ENCODE measurements around the gene TGIF1. TPM values are rescaled to one million over a fixed set of nuclear protein-coding genes. Genes with fewer than 3 reads are reported as not detected.

TGIF1 gene
- total RNA-seq, 3 donors from 2014 or later (not counting 1 experiment from before 2014, with no cell fraction given) = 57.5 to 74.7 (median 60.4) TPM

- no peak overlapping the region for H3K4me3 Mint-ChIP-seq
- no peaks in the 10 kb centered on the region for H3K9me3 Mint-ChIP-seq
- no peaks in the 10 kb centered on the region for H3K4me1 ChIP-seq (ENCODE audit: control insufficient read depth, insufficient read depth, low read length)
- intact Hi-C loops (cut with micrococcal nuclease) = no loop called here
- DNase-seq (no peak), ATAC-seq (no peak)
- H3K9me3 ChIP-seq (ENCODE audit: control insufficient read depth, insufficient read depth, low read length) = no peaks in the 10 kb centered on the region
- H3K27me3 Mint-ChIP-seq (ENCODE audit: low read depth in 2 of 2) = no peaks in the 10 kb centered on the region
- no peak overlapping the region for H3K4me3 ChIP-seq (ENCODE audit: low read length)
- no peaks in the 10 kb centered on the region for H3K36me3 ChIP-seq (ENCODE audit: control insufficient read depth, insufficient read depth, low read length)
- no peaks in the 10 kb centered on the region for H3K27me3 ChIP-seq (ENCODE audit: control insufficient read depth, insufficient read depth, low read length)
- H3K36me3 Mint-ChIP-seq = no peaks in the 10 kb centered on the region
- no peak overlapping the region for H3K27ac Mint-ChIP-seq
- no peak overlapping the region for H3K27ac ChIP-seq (ENCODE audit: low read length)
- no peaks in the 10 kb centered on the region for H3K4me1 Mint-ChIP-seq
- no peak for TF ChIP-seq CTCF (IDR thresholded peaks at IDR 0.05)
- WGBS (ENCODE audit: insufficient coverage) = 79% methylated on average over 2 of the region's 3 CpGs
Measured at GRCh38 chr18:3424280-3424890, 25.6 kb upstream of the TGIF1 start.

- no peaks in the 10 kb centered on the region for H3K9me3 ChIP-seq (ENCODE audit: control insufficient read depth, insufficient read depth, low read length)
- H3K27ac ChIP-seq (ENCODE audit: low read length) = no peak overlapping the region
- H3K4me3 ChIP-seq (ENCODE audit: low read length) = no peak overlapping the region
- intact Hi-C loops (cut with micrococcal nuclease) = no loop called here
- 92% methylated on average over 2 of the region's 3 CpGs for WGBS (ENCODE audit: insufficient coverage)
- Mint-ChIP-seq H3K36me3 (no peaks in the 10 kb centered on the region), H3K27ac (no peak overlapping the region), H3K27me3 (ENCODE audit: low read depth in 2 of 2) (no peaks in the 10 kb centered on the region), H3K4me3 (no peak overlapping the region), H3K9me3 (no peaks in the 10 kb centered on the region), H3K4me1 (no peaks in the 10 kb centered on the region)
- no peaks in the 10 kb centered on the region for H3K36me3 ChIP-seq (ENCODE audit: control insufficient read depth, insufficient read depth, low read length)
- no peaks in the 10 kb centered on the region for H3K27me3 ChIP-seq (ENCODE audit: control insufficient read depth, insufficient read depth, low read length)
- DNase-seq = no peak
- no peaks in the 10 kb centered on the region for H3K4me1 ChIP-seq (ENCODE audit: control insufficient read depth, insufficient read depth, low read length)
- TF ChIP-seq CTCF (IDR thresholded peaks at IDR 0.05) = no peak
- ATAC-seq = no peak
Measured at GRCh38 chr18:3425030-3425429, 24.9 kb upstream of the TGIF1 start.

GRCh38 chr18:3425446-3425845 lies 24.5 kb upstream of the TGIF1 start:
- Mint-ChIP-seq H3K27ac (no peak overlapping the region), H3K36me3 (no peaks in the 10 kb centered on the region), H3K27me3 (ENCODE audit: low read depth in 2 of 2) (no peaks in the 10 kb centered on the region), H3K4me3 (no peak overlapping the region), H3K4me1 (no peaks in the 10 kb centered on the region), H3K9me3 (no peaks in the 10 kb centered on the region)
- H3K36me3 ChIP-seq (ENCODE audit: control insufficient read depth, insufficient read depth, low read length) = no peaks in the 10 kb centered on the region
- H3K27ac ChIP-seq (ENCODE audit: low read length) = no peak overlapping the region
- no peaks in the 10 kb centered on the region for H3K4me1 ChIP-seq (ENCODE audit: control insufficient read depth, insufficient read depth, low read length)
- H3K9me3 ChIP-seq (ENCODE audit: control insufficient read depth, insufficient read depth, low read length) = no peaks in the 10 kb centered on the region
- H3K27me3 ChIP-seq (ENCODE audit: control insufficient read depth, insufficient read depth, low read length) = no peaks in the 10 kb centered on the region
- 96% methylated on average over 5 of the region's 6 CpGs for WGBS (ENCODE audit: insufficient coverage)
- TF ChIP-seq CTCF (IDR thresholded peaks at IDR 0.05) = no peak
- ATAC-seq (no peak), DNase-seq (no peak)
- no peak overlapping the region for H3K4me3 ChIP-seq (ENCODE audit: low read length)
- intact Hi-C loops (cut with micrococcal nuclease) = no loop called here

- Mint-ChIP-seq H3K36me3 (no peaks in the 10 kb centered on the region), H3K27ac (no peak overlapping the region), H3K27me3 (ENCODE audit: low read depth in 2 of 2) (no peaks in the 10 kb centered on the region), H3K4me1 (no peaks in the 10 kb centered on the region), H3K4me3 (no peak overlapping the region), H3K9me3 (no peaks in the 10 kb centered on the region)
- H3K27ac ChIP-seq (ENCODE audit: low read length) = no peak overlapping the region
- H3K36me3 ChIP-seq (ENCODE audit: control insufficient read depth, insufficient read depth, low read length) = no peaks in the 10 kb centered on the region
- no peaks in the 10 kb centered on the region for H3K27me3 ChIP-seq (ENCODE audit: control insufficient read depth, insufficient read depth, low read length)
- no peak for TF ChIP-seq CTCF (IDR thresholded peaks at IDR 0.05)
- 88% methylated on average over 3 of the region's 4 CpGs for WGBS (ENCODE audit: insufficient coverage)
- H3K4me3 ChIP-seq (ENCODE audit: low read length) = no peak overlapping the region
- intact Hi-C loops (cut with micrococcal nuclease) = no loop called here
- no peak for DNase-seq
- H3K9me3 ChIP-seq (ENCODE audit: control insufficient read depth, insufficient read depth, low read length) = no peaks in the 10 kb centered on the region
- ATAC-seq = no peak
- no peaks in the 10 kb centered on the region for H3K4me1 ChIP-seq (ENCODE audit: control insufficient read depth, insufficient read depth, low read length)
Measured at GRCh38 chr18:3426074-3426473, 23.9 kb upstream of the TGIF1 start.

Measured in natural killer cell (primary cell).